Activated CD8-positive, alpha-beta T cell treated with anti-CD3 and anti-CD28 coated beads for 36 hours (primary cell): Measurements from ENCODE around the gene ATP4B. TPM values are rescaled to one million over a fixed set of nuclear protein-coding genes. Genes with fewer than 3 reads are reported as not detected.
A peak's percentile ranks its signal among the peaks of the same experiment; 100 is the strongest.

ENCODE experiments used
- ATAC-seq: fragments of 200-7000 bp; cut with Tn5 transposase; one replicate; pipeline ENCODE4 v1.10.0; 2021; ENCODE audit warnings: mild to moderate bottlenecking, moderate library complexity
- CTCF ChIA-PET: fragments of 350-600 bp; sonication (Branson Sonifier 250); formaldehyde crosslinking; loops from one replicate; lab custom pipeline; 2021; ENCODE audit warnings: antibody characterized with exemption; lab: Charles Lee
- POLR2A ChIA-PET: fragments of 350-600 bp; sonication (Branson Sonifier 250); formaldehyde crosslinking; loops from one replicate; lab custom pipeline; 2021; ENCODE audit warnings: antibody characterized with exemption; lab: Charles Lee
- DNase-seq: peaks from one replicate; pipeline ENCODE4 v3.0.0-alpha.2; 2020
- H3K27ac Mint-ChIP-seq: one replicate; pipeline ENCODE4 v1.8.0; 2021; ENCODE audit warnings: mild to moderate bottlenecking, mixed read lengths
- H3K27me3 Mint-ChIP-seq: one replicate; pipeline ENCODE4 v1.8.0; 2021; ENCODE audit warnings: mixed read lengths
- H3K36me3 Mint-ChIP-seq: one replicate; pipeline ENCODE4 v1.8.0; 2021; ENCODE audit warnings: low read depth, mixed read lengths
- H3K4me1 Mint-ChIP-seq: one replicate; pipeline ENCODE4 v1.8.0; 2021; ENCODE audit warnings: low read depth, mixed read lengths
- H3K4me3 Mint-ChIP-seq: one replicate; pipeline ENCODE4 v1.8.0; 2021; ENCODE audit warnings: mild to moderate bottlenecking, moderate library complexity, mixed read lengths
- H3K9me3 Mint-ChIP-seq: one replicate; pipeline ENCODE4 v1.8.0; 2021; ENCODE audit warnings: mixed read lengths
- intact Hi-C: fragments of 100-400 bp; cut with micrococcal nuclease; formaldehyde crosslinking; loops from one replicate; pipeline ENCODE4 v1.10.0; 2022
- total RNA-seq, 2 experiments: library from RNA; stranded (reverse); gene quantifications; one replicate each; pipeline ENCODE4 v1.2.3, GENCODE V29; 2021
- TF ChIP-seq, protein P1 (sequence below): fragments of 200-600 bp; IDR thresholded peaks from one replicate; pipeline ENCODE4 v1.8.0; 2022; ENCODE audit warnings: antibody characterized with exemption, mild to moderate bottlenecking

Gene ATP4B
- total RNA-seq, 2 experiments from 2014 or later: not detected

DNA sequence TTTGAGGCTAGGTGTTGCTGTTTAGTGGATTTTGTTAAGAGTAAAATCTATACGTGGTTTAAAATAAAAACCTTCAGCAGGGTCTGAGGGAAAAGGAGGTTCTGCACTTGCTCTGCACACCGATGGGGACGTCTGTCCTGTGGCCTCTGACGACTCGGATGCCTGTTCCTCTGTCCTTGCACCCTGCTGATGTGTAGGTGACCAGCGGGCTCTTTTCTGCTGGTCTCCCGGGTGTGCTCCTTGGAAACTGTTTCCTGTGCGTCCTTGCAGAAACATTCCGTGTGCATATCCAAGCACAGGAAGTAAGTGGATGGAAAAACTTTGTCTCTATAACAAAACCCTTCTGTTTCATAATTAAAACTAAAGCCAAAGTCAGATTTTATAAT lies 3.8 kb downstream of the ATP4B start:
- DNase-seq (no peak), ATAC-seq (peak; percentile 17)
- TF ChIP-seq, protein P1, sequence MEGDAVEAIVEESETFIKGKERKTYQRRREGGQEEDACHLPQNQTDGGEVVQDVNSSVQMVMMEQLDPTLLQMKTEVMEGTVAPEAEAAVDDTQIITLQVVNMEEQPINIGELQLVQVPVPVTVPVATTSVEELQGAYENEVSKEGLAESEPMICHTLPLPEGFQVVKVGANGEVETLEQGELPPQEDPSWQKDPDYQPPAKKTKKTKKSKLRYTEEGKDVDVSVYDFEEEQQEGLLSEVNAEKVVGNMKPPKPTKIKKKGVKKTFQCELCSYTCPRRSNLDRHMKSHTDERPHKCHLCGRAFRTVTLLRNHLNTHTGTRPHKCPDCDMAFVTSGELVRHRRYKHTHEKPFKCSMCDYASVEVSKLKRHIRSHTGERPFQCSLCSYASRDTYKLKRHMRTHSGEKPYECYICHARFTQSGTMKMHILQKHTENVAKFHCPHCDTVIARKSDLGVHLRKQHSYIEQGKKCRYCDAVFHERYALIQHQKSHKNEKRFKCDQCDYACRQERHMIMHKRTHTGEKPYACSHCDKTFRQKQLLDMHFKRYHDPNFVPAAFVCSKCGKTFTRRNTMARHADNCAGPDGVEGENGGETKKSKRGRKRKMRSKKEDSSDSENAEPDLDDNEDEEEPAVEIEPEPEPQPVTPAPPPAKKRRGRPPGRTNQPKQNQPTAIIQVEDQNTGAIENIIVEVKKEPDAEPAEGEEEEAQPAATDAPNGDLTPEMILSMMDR: no peak
- Mint-ChIP-seq H3K9me3 (no peaks in the 10 kb centered on the region), H3K27me3 (no peaks in the 10 kb centered on the region), H3K4me3 (no peak overlapping the region), H3K27ac (no peak overlapping the region), H3K36me3 (no peaks in the 10 kb centered on the region), H3K4me1 (peaks cover 14% of the 10 kb centered on the region)
- intact Hi-C loops: no loop called here
- ChIA-PET POLR2A (no interaction called here), CTCF (no interaction called here)

DNA sequence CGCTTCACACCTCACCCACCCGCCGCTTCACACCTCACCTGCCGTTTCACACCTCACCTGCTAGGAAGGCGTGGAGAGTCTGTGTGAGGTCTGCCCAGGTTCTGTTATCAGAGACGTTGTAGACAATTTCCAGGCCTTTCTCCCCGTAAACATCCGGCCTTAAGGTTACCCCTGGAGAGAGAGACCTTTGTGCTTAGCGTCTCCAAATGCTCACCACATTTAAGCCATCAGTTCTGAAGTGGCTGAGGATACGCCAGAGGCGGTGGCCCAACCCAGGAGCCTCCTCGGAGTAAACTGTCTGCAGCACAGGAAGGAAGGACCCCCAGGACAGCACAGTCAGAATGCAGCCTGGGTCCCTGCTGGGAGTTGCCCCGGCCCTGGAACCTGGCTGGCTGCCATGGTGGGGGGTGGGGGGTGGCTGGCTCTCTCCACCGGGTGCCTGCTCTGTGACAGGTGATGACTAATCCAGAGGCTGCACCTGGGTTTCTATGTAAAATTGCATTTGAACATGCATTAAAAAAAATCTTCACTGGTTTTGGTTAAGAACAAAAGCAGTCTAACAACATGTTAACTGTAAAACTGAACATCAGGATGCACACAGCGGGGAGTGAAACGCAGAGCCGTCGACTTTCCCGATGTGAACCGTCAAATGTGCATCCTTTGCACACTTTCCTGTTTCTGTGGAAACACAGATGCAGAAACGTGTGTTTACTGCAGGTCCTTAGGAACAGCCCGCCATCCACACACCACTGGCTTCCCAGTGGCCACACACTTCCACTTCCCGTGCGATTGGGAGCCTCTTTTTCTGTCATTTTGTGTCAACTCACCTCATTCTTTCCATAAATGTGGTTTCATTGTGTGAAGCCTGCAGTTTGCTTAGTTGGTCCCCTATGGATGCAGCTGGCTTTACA lies 4.5 kb downstream of the ATP4B start:
- no peaks in the 10 kb centered on the region for H3K27me3 Mint-ChIP-seq
- ChIA-PET CTCF (no interaction called here), POLR2A (no interaction called here)
- no peaks in the 10 kb centered on the region for H3K9me3 Mint-ChIP-seq
- ATAC-seq (peak; percentile 53), DNase-seq (peak; percentile 46)
- peaks cover 14% of the 10 kb centered on the region for H3K4me1 Mint-ChIP-seq
- intact Hi-C loops: no loop called here
- TF ChIP-seq, protein P1: no peak
- no peak overlapping the region for H3K27ac Mint-ChIP-seq
- H3K36me3 Mint-ChIP-seq: no peaks in the 10 kb centered on the region
- H3K4me3 Mint-ChIP-seq: no peak overlapping the region

DNA sequence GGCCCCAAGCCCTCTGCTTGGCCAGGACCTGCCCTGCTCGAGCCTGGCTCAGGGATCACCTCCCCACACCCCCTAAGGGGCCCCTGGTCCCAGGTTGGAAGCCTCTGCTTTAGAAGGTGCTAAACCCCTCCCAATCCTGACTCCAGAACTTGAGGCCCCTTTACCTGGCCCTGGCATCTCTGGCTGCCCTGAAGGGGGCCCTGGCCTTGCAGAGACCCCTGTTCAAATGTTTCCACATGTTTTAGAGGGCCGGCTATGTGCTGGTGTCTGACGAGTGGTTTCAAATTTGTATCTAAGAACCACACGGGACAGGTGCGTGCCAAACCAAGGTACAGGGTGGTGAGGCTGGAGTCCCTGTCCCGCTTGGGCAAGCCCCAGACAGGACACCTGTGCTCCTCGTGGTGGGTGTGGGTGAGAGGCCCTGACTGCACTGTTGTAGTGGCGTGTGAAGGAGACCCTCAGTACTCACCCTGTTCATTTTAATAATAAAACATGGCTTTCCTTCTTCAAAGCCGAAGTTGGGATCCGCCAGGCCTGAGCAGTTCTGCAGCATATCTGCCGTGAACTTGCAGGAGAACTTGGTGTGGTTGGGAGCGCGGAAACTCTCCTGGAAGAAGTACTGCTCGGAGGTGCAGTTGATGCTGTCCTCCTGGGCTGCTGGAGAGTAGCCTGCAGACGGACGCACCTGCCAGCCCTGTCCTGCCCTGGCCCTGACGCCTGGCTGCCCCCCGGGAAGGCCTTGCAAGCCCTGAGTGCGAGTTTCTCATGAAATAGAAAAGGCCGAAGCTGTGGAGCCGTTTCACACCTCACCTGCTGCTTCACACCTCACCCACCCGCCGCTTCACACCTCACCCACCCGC lies 5.4 kb downstream of the ATP4B start:
- no peaks in the 10 kb centered on the region for H3K27me3 Mint-ChIP-seq
- TF ChIP-seq, protein P1: no peak
- ChIA-PET POLR2A (interaction anchor here (1.3 kb wide), 1 partner anchor 15 kb away, joined by 3 read pairs; no protein-coding TSS in a partner anchor), CTCF (interaction anchor here (1.0 kb wide), 1 partner anchor 72 kb away, joined by 4 read pairs; no protein-coding TSS in a partner anchor)
- no peaks in the 10 kb centered on the region for H3K9me3 Mint-ChIP-seq
- DNase-seq (no peak), ATAC-seq (no peak)
- no peaks in the 10 kb centered on the region for H3K36me3 Mint-ChIP-seq
- H3K4me1 Mint-ChIP-seq: peaks cover 14% of the 10 kb centered on the region
- intact Hi-C loops: no loop called here
- no peak overlapping the region for H3K4me3 Mint-ChIP-seq
- no peak overlapping the region for H3K27ac Mint-ChIP-seq

DNA sequence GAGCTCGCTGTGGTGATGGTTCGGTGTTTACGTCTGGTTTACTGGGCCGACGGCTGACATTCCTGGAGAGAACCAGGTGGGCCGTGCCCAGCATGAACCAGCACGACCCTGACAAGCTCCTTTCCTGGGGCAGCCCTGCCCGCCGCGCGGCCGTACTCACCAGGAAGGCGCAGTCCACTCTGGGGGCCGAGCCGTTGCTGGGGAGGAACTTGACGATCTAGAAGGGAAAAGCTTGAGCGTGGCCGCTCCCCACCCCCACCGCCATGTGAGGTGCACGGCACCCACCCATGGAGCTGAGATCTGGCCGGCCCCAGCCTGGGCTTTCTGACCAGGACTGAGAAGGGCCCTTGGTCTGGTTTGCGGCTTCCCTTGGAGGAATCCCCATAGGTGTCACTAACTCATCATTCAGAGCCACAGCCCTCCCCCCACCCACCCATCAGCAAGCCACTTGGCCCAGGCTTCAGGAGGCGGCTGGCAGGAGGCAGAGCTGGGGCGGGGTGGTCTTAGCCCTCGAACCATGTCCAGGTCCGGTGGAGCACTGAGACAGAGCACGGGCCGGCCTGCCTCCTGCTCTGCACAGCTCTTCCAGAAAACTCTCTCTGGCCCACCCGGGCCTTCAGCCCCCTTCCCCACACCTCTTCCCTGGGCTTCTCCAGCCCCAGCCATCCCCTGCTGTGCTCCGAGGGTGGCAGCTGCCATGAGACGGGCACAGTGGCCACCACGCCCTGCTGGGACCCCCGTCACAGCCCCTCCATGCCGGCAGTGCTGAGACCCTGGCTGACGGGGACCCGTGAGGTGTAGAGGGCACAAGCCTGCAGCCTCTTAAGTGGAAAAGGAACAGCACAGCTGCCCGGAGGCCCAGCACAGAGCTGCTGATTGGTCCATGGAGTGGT lies 6.2 kb downstream of the ATP4B start:
- no peaks in the 10 kb centered on the region for H3K9me3 Mint-ChIP-seq
- H3K27me3 Mint-ChIP-seq: no peaks in the 10 kb centered on the region
- ChIA-PET CTCF (interaction anchor here (1.0 kb wide), 1 partner anchor 73 kb away, joined by 4 read pairs; no protein-coding TSS in a partner anchor), POLR2A (interaction anchor here (1.3 kb wide), 1 partner anchor 14 kb away, joined by 3 read pairs; no protein-coding TSS in a partner anchor)
- no peak overlapping the region for H3K4me3 Mint-ChIP-seq
- no peak overlapping the region for H3K27ac Mint-ChIP-seq
- H3K4me1 Mint-ChIP-seq: peaks cover 21% of the 10 kb centered on the region
- no peak for DNase-seq
- H3K36me3 Mint-ChIP-seq: no peaks in the 10 kb centered on the region
- no peak for ATAC-seq
- intact Hi-C loops: no loop called here
- TF ChIP-seq, protein P1: no peak
